GM19455 (cell line): ENCODE measurements around the gene KRT25.

ENCODE experiments used
- ATAC-seq: cut with Tn5 transposase; IDR thresholded peaks from one replicate; pipeline ENCODE4 v1.9.1; 2021; ENCODE audit not compliant: unreplicated experiment

Gene KRT25

GRCh38 chr17:40755231-40755630 is at the start of gene KRT25:
Gene KRT25 (minus strand): TSS chr17:40755331. CDS start chr17:40755271, 60 bp downstream.
- no peak for ATAC-seq

GRCh38 chr17:40803617-40804082 is 48.5 kb upstream of the KRT25 start:
- no peak for ATAC-seq

- ATAC-seq, result no peak
These were observed 46.0 kb upstream of the KRT25 start for GRCh38 chr17:40801157-40801556.

GRCh38 chr17:40800381-40800780 is 45.2 kb upstream of the KRT25 start:
- no peak for ATAC-seq

GRCh38 chr17:40799859-40800258 is 44.7 kb upstream of the KRT25 start, which contains the start of gene KRT28:
Gene KRT28 (minus strand): TSS chr17:40799959. CDS start chr17:40799893, 66 bp downstream.
- no peak for ATAC-seq

- ATAC-seq, result no peak
These were observed 41.7 kb upstream of the KRT25 start for GRCh38 chr17:40796846-40797245.

- ATAC-seq, result no peak
These were observed 40.0 kb upstream of the KRT25 start for GRCh38 chr17:40795019-40795667.

GRCh38 chr17:40794466-40794865 is 39.3 kb upstream of the KRT25 start:
- no peak for ATAC-seq

- no peak for ATAC-seq
These were observed 38.7 kb upstream of the KRT25 start for GRCh38 chr17:40793832-40794231.

- no peak for ATAC-seq
These were observed 36.8 kb upstream of the KRT25 start for GRCh38 chr17:40791787-40792436.

GRCh38 chr17:40791111-40791510 is 36.0 kb upstream of the KRT25 start:
- no peak for ATAC-seq

- no peak for ATAC-seq
These were observed 27.3 kb upstream of the KRT25 start, which contains the start of gene KRT27 for GRCh38 chr17:40782450-40782849. Gene KRT27 (minus strand): TSS chr17:40782550. CDS start chr17:40782493, 57 bp downstream.

GRCh38 chr17:40779181-40779909 is 24.2 kb upstream of the KRT25 start:
- ATAC-seq, result no peak

- no peak for ATAC-seq
These were observed 23.3 kb upstream of the KRT25 start for GRCh38 chr17:40778461-40778860.

GRCh38 chr17:40777971-40778370 is 22.8 kb upstream of the KRT25 start:
- no peak for ATAC-seq

GRCh38 chr17:40777459-40777858 is 22.3 kb upstream of the KRT25 start:
- ATAC-seq, result no peak

- no peak for ATAC-seq
These were observed 20.8 kb upstream of the KRT25 start for GRCh38 chr17:40775945-40776344.

GRCh38 chr17:40772101-40772500 is 17.0 kb upstream of the KRT25 start, which contains the start of gene KRT26:
Gene KRT26 (minus strand): TSS chr17:40772201. CDS start chr17:40772113, 88 bp downstream.
- ATAC-seq, result no peak

- ATAC-seq, result no peak
These were observed 10.5 kb upstream of the KRT25 start for GRCh38 chr17:40765657-40766056.

GRCh38 chr17:40763752-40764151 is 8.6 kb upstream of the KRT25 start:
- ATAC-seq, result no peak
